GM21723 (cell line): Measurements from ENCODE around the gene SAMD15.
"Not testable (repeated sequence)": the region's sequence is repeated elsewhere in the genome, so short reads cannot be mapped to it uniquely, and the experiment has no call there.

Source experiments
- ATAC-seq: cut with Tn5 transposase; IDR thresholded peaks from one replicate; pipeline ENCODE4 v1.9.1; 2021; ENCODE audit warnings: mild to moderate bottlenecking, moderate library complexity; ENCODE audit not compliant: unreplicated experiment

Gene SAMD15

GRCh38 chr14:77376771-77377501 lies at the start of gene SAMD15, which contains the start of gene TMED8:
Gene SAMD15, plus strand, starts transcription at chr14:77377379. Its CDS starts 40 bp downstream, at chr14:77377419.
Gene TMED8, minus strand, starts transcription at chr14:77377094. Its CDS starts 41 bp downstream, at chr14:77377053.
- peak; percentile 84 for ATAC-seq

GRCh38 chr14:77329872-77330271 lies 47.3 kb upstream of the SAMD15 start:
- ATAC-seq = no peak

DNA sequence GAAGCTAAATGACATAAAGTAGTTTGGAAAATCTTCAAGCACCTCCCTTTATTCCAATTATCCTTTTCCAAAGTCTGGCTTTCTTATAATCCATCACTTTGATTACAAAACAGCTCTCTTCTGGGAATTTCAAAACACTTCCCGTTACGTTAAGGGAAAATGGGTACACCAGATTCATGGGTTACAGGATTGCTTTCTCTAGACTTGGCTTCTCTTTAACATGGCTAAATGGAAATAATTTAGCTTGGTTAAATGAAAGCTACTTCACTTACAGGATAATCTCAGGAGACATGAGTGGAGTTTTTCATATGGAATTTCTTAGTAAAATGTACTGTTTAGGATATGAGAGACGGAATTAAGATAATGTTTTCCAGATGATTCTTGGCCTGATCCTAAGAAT lies 41.6 kb upstream of the SAMD15 start:
- no peak for ATAC-seq

GRCh38 chr14:77337255-77337654 lies 39.9 kb upstream of the SAMD15 start:
- not testable (repeated sequence) for ATAC-seq

DNA sequence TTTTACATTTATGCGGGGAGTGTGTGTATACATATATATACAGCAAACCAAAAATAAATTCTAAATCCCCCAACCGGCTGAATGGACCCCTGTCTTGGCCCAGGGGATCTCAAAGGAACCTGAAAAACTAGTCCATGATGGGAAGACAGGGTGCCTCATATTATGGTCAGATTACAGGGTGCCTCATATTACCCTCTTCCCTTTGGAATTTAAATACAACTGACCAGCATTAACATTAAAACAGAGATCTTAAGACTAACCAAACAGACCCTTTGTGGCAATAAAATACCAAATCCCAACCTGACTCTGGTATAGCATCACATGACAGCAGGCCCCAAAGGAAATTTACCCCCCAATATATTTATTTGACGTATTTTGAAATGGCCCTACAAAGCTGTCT lies 39.3 kb upstream of the SAMD15 start:
- no peak for ATAC-seq

GRCh38 chr14:77338302-77338701 lies 38.9 kb upstream of the SAMD15 start:
- no peak for ATAC-seq

DNA sequence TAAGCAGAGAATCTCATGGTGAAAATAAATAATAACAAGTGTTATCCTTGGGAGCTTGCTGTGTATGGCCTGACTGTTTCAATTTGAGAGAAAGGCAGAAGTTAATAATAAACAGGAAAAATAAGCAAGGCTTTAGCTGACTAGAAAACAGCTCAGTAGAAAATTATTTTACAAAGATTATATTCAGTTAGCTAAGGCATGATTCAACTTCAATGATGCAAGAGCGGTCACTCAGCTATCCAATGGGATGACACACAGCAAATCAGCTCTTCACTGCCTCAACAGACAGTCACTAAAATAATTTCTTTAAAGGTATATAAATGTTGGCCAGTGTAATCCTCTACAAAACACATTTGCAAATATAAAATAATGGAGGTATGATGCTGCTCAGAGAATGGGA lies 37.8 kb upstream of the SAMD15 start:
- ATAC-seq = no peak

GRCh38 chr14:77340389-77340788 lies 36.8 kb upstream of the SAMD15 start:
- no peak for ATAC-seq

- ATAC-seq = no peak
Measured at GRCh38 chr14:77342726-77343397, 34.3 kb upstream of the SAMD15 start.

GRCh38 chr14:77343662-77344061 lies 33.5 kb upstream of the SAMD15 start:
- ATAC-seq = no peak

DNA sequence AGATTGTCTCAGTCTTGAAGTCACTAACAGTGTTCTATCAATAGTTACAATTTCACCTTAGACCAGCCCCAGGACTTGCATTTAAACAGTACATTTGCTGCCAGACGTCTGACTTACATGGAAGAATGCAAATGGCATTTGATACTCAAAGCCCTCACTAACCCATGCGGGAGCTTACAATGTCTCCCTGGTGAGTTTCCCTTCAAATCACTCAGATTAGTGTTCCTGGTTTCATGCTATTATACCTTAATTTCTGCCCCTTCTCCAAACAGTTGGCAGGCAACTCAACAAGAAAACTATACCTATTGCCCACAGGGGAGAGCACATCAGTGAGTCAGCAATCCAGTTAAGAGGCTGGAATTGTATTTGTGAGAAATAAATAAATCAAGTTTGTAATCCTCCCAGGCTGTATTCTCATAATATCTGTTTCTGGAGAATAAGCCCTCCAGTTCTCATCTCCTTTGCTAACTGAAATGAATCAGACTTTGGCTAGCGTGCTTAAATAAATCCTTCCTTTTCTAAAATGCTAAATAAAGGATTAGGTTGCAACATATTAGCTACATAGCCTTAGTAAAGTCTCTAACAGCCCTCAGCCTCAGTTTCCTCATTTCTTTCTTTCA lies 32.7 kb upstream of the SAMD15 start:
- ATAC-seq = no peak

DNA sequence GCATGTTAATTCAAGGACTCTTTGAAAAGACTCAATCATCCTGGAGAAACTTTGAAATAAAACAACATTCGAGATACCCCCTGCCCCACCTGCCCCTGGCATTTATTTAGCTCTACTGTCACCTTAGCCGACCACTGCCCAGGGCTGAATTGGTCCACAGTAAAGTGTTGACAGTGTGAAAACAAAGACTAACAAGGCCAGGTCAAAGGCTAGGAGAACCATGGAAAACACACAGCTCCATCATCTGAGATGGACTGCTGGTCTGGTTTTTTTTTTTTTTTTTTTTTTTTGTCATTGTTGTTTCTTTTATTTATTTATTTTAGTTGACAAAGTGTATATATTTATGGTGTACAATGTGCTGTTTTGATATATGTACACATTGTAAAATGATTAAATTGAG lies 30.7 kb upstream of the SAMD15 start:
- no peak for ATAC-seq

DNA sequence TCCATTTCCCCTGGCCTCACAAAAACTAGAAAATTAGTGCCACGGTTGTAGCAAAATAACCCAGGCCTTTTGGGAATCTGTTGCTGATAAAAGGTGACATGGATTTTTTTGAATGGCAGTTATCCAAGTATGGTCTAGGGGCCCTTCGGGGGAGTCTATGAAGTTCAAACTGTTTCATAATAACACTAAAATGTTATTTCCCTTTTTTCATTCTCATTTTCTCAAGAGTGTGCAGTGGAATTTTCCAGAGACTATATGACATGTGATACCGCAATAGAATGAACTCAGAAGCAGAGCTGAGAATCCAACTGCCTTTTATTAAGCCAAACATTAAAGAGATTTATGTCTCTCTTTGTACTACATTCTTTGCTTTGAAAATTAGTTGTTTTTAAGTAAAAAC lies 29.4 kb upstream of the SAMD15 start:
- ATAC-seq = no peak

DNA sequence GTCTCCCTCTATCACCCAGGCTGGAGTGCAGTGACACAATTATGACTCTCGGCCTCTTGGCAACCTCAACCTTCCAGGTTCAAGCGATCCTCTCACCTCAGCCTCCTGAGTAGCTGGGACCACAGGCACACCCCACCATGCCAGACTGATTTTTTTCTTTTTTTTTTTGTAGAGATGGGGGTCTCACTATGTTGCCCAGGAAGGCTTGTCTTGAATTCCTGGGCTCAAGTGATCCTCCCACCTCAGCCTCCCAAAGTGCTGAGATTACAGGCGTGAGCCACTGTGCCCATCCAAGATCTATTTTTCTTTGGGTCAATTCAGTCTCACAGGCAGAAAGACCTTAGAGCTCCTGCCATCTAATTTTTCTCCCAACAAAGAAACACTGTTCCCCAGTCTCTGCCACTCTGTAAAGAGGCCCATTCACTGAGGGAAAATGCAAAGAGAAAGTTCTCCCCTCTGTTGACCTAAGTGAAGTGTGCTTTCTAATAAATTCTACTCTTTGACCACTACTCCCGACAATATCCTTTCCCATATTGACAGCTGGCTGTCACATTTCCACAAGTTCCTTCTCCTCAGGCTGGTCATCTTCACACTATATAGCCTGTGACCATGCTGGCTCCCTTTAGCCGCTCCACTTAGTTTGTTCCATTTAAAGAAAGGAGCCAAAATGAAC lies 23.6 kb upstream of the SAMD15 start:
- ATAC-seq = no peak

DNA sequence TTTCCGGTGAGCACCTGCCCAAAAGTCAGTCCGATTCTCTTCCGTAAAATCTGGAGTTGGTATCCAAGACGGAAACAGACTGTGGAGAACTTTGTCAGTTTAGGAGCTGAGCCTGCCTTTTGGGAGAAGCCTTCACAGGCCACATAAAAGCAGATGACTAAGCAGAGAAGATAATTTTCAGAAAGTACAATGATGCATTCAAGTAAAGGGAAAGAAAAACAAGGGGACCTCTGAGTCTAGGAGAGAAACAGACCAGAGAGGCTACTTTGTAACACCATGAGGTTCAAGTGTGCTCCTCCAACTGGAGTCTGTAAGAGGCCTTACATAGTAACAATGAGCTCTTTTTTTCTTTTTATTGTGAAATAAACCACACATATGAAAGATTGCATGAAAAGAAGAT lies 21.4 kb upstream of the SAMD15 start:
- ATAC-seq = no peak

GRCh38 chr14:77356899-77357298 lies 20.3 kb upstream of the SAMD15 start:
- ATAC-seq = no peak

GRCh38 chr14:77359626-77360025 lies 17.6 kb upstream of the SAMD15 start:
- no peak for ATAC-seq

DNA sequence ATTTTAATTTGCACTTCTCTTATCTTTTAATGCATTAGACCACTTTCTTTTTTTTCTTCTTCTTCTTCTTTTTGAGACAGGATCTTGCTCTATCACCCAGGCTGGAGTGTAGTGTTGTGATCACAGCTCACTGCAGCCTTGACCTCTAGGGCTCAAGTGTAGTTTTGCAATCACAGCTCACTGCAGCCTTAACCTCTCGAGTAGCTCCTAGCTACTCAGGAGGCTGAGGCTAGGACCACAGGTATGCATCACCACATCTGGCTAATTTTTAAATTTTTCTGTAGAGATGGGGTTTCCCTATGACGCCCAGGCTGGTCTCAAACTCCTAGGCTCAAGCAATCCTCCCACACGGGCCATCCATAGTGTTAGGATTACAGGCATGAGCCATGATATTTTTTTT lies 13.0 kb upstream of the SAMD15 start:
- ATAC-seq = no peak

DNA sequence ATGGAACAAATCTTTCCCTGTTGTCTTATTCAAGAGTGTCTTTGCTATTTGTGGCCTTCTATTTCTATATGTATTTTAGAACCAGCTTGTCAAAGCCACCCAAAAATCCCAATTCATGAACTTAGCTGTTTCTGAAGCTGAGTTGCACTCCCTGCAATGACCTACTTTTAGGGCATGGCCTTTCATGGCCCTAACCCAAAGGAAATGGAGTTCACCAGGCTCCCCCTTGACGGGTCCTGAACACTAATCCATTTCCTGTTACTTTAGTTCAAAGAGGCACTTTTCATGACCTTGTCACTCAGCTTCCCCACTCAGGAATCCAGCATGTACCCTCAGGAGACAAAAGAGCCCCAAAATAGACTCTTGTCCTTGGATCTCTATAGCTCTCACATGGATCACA lies 7.9 kb upstream of the SAMD15 start:
- ATAC-seq = no peak

- ATAC-seq = peak; percentile 39
Measured at GRCh38 chr14:77372304-77372841, 4.8 kb upstream of the SAMD15 start.
